Measurements from ENCODE around the gene KCNIP3.

DNA sequence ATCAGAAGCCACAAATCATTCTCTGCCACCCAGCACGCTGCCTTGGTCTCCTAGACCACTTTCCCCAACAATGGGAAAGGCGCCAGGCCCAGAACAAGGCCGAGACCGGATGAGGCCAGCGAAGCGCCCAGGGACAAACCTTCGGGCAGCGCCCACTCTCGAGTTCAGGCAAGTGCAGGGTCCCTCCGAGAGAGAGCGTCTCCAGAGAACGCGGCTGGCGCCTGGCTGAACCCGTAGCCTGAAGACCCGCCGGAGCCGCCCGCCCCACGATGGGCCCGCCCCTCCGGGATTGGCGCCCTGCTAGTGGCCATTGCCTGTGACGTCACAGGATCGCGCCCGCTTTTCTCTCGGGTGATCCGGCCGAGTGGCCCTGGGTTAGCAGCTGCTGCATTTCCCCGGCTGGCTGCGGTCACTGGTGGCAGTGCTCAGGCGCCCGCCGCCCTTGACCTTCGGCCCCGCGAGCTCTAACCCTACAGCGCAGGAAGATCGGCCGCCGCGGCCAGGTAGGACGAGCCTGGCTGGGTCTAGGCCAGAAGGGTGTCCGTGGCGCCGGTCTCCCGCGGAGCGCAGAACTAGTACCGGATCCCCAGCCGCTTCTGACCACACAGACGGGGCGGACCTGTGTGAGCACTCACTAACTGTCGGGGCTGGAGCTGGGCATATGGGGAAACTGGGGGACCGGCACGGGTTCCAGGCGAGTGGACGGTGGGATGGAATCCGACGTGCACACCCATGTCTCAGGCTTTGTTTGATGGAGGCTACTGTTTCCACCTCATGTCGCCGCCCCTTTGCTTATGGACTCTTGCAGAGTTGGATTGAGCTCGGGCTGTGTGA is 105.4 kb downstream of the KCNIP3 start, which contains the start of gene FAHD2A:
- TF ChIP-seq, protein P1, sequence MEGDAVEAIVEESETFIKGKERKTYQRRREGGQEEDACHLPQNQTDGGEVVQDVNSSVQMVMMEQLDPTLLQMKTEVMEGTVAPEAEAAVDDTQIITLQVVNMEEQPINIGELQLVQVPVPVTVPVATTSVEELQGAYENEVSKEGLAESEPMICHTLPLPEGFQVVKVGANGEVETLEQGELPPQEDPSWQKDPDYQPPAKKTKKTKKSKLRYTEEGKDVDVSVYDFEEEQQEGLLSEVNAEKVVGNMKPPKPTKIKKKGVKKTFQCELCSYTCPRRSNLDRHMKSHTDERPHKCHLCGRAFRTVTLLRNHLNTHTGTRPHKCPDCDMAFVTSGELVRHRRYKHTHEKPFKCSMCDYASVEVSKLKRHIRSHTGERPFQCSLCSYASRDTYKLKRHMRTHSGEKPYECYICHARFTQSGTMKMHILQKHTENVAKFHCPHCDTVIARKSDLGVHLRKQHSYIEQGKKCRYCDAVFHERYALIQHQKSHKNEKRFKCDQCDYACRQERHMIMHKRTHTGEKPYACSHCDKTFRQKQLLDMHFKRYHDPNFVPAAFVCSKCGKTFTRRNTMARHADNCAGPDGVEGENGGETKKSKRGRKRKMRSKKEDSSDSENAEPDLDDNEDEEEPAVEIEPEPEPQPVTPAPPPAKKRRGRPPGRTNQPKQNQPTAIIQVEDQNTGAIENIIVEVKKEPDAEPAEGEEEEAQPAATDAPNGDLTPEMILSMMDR (IDR thresholded peaks at IDR 0.05; ENCODE audit: low read depth, low read length), result no peak
- no peak for TF ChIP-seq EZH2phosphoT487 (IDR thresholded peaks at IDR 0.05; ENCODE audit: low read depth)
